ENCODE data around the gene DYNLT1.
A peak's percentile ranks its signal among the peaks of the same experiment; 100 is the strongest.

DYNLT1 gene

GRCh38 chr6:158646023-158646910, 1.7 kb upstream of the DYNLT1 start:
- no peak for TF ChIP-seq CTCF (IDR thresholded peaks at IDR 0.05; ENCODE audit: poor library complexity, severe bottlenecking)
- peak overlapping the region; percentile 84 for H3K27ac ChIP-seq (ENCODE audit: poor library complexity, severe bottlenecking)
- H3K27me3 ChIP-seq (ENCODE audit: insufficient read depth, poor library complexity, severe bottlenecking), result no peaks in the 10 kb centered on the region
- H3K9me3 ChIP-seq (ENCODE audit: severe bottlenecking), result no peaks in the 10 kb centered on the region
- ATAC-seq (ENCODE audit: low read depth), result peak; percentile 45
- DNase-seq (ENCODE audit: low spot score), result no peak
- H3K4me3 ChIP-seq (ENCODE audit: severe bottlenecking), result no peak overlapping the region
- H3K4me1 ChIP-seq (ENCODE audit: insufficient read depth, poor library complexity, severe bottlenecking), result peaks cover 53% of the 10 kb centered on the region
- peaks cover 6% of the 10 kb centered on the region for H3K36me3 ChIP-seq (ENCODE audit: low read depth)

GRCh38 chr6:158645064-158646022, 800 bp upstream of the DYNLT1 start:
- TF ChIP-seq CTCF (IDR thresholded peaks at IDR 0.05; ENCODE audit: poor library complexity, severe bottlenecking), result no peak
- Histone ChIP-seq H3K27me3 (ENCODE audit: insufficient read depth, poor library complexity, severe bottlenecking) (no peaks in the 10 kb centered on the region), H3K4me3 (ENCODE audit: severe bottlenecking) (peak overlapping the region; percentile 76), H3K9me3 (ENCODE audit: severe bottlenecking) (no peaks in the 10 kb centered on the region), H3K36me3 (ENCODE audit: low read depth) (peaks cover 15% of the 10 kb centered on the region), H3K4me1 (ENCODE audit: insufficient read depth, poor library complexity, severe bottlenecking) (peaks cover 53% of the 10 kb centered on the region), H3K27ac (ENCODE audit: poor library complexity, severe bottlenecking) (peak overlapping the region; percentile 84)
- ATAC-seq (ENCODE audit: low read depth) (no peak), DNase-seq (ENCODE audit: low spot score) (no peak)

- Histone ChIP-seq H3K27ac (ENCODE audit: poor library complexity, severe bottlenecking) (peak overlapping the region; percentile 84), H3K4me3 (ENCODE audit: severe bottlenecking) (peak overlapping the region; percentile 76), H3K9me3 (ENCODE audit: severe bottlenecking) (no peaks in the 10 kb centered on the region), H3K27me3 (ENCODE audit: insufficient read depth, poor library complexity, severe bottlenecking) (no peaks in the 10 kb centered on the region), H3K4me1 (ENCODE audit: insufficient read depth, poor library complexity, severe bottlenecking) (peaks cover 50% of the 10 kb centered on the region), H3K36me3 (ENCODE audit: low read depth) (peaks cover 24% of the 10 kb centered on the region)
- DNase-seq (ENCODE audit: low spot score) (no peak), ATAC-seq (ENCODE audit: low read depth) (no peak)
- no peak for TF ChIP-seq CTCF (IDR thresholded peaks at IDR 0.05; ENCODE audit: poor library complexity, severe bottlenecking)
Measured at GRCh38 chr6:158643836-158644230, 710 bp downstream of the DYNLT1 start.

GRCh38 chr6:158642097-158642601, 2.4 kb downstream of the DYNLT1 start:
- TF ChIP-seq CTCF (IDR thresholded peaks at IDR 0.05; ENCODE audit: poor library complexity, severe bottlenecking), result no peak
- H3K4me3 ChIP-seq (ENCODE audit: severe bottlenecking), result no peak overlapping the region
- H3K9me3 ChIP-seq (ENCODE audit: severe bottlenecking), result no peaks in the 10 kb centered on the region
- peaks cover 40% of the 10 kb centered on the region for H3K4me1 ChIP-seq (ENCODE audit: insufficient read depth, poor library complexity, severe bottlenecking)
- peak overlapping the region; percentile 84 for H3K27ac ChIP-seq (ENCODE audit: poor library complexity, severe bottlenecking)
- peaks cover 34% of the 10 kb centered on the region for H3K36me3 ChIP-seq (ENCODE audit: low read depth)
- ATAC-seq (ENCODE audit: low read depth) (peak; percentile 75), DNase-seq (ENCODE audit: low spot score) (peak; percentile 80)
- H3K27me3 ChIP-seq (ENCODE audit: insufficient read depth, poor library complexity, severe bottlenecking), result no peaks in the 10 kb centered on the region

All from RWPE2 (cell line).